Loucy (cell line): ENCODE measurements around the gene TBL1X.

Experiments used
- CTCF ChIP-seq: fragments of 200-600 bp; sonication (generic); conservative IDR thresholded peaks from 2 replicates; pipeline ENCODE4 v1.5.1; 2014; ENCODE audit warnings: mild to moderate bottlenecking, antibody characterized with exemption, low read length
- EZH2phosphoT487 ChIP-seq: fragments of 200-600 bp; IDR thresholded peaks from 2 replicates; pipeline ENCODE4 v1.6.1; 2018; ENCODE audit warnings: antibody characterized with exemption, mild to moderate bottlenecking, moderate library complexity, borderline replicate concordance

GRCh38 chrX:9651737-9652136 is 186.9 kb downstream of the TBL1X start:
- no peak for TF ChIP-seq CTCF
- no peak for TF ChIP-seq EZH2phosphoT487
